Measurements from ENCODE around the gene GIPC2.
"Not testable (repeated sequence)": the region's sequence is repeated elsewhere in the genome, so short reads cannot be mapped to it uniquely, and the experiment has no call there.

The GIPC2 gene, protein sequence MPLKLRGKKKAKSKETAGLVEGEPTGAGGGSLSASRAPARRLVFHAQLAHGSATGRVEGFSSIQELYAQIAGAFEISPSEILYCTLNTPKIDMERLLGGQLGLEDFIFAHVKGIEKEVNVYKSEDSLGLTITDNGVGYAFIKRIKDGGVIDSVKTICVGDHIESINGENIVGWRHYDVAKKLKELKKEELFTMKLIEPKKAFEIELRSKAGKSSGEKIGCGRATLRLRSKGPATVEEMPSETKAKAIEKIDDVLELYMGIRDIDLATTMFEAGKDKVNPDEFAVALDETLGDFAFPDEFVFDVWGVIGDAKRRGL

DNA sequence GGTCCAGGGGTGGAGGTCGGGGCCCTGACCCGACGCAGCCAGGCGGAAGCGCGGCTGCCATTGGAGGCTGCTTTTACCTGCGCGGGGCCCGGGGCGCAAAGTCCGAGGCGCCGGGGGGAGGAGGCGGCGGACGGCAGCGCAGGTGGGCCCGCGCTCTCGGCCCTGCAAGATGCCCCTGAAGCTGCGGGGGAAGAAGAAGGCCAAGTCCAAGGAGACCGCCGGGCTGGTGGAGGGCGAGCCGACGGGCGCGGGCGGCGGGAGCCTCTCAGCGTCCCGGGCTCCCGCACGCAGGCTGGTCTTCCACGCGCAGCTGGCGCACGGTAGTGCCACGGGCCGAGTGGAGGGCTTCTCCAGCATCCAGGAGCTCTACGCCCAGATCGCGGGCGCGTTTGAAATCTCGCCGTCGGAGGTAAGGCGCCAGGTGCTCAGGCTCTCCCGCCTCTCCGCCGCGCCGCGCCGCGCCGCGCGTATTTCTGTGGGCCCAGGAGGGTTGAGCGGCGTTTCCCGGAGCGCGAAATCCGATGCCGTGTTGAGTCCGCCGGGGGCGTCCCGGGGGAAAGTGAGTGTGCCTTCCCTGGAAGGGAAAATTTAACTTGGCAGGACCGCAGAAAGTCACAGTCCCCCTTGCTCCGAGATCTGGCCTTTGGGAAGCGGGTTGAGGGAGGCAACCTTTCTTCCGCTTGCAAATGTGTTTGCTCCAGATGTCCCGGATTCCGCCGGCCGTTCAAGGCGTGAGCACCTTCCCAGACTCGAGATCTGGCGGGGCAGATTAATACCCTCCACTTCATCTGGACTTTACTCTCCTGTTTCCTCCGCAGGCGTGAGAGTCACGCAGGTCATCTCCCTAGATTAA, at the start of gene GIPC2:
Gene GIPC2 (plus strand): TSS at position 41 of the 853 bp plus-strand sequence. CDS start 129 bp downstream, at position 170.
- no peak for DNase-seq

DNA sequence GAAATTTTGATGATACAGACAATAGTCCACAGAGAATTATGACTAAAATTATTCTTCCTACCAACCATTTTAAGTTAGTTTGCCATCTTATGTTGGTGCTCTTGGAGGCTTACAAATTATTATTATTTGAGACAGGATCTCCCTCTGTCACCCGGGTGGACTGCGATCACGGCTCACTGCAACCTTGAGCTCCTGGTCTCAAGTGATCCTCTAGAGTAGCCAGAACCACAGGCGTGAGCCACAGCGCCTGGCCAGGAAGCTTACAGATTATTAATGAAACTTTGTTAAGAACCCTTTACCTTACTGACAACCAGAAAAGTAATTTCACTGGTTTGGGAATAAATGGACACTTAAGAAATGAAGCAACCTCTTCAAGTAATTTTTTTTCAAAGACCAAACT, 49.0 kb upstream of the GIPC2 start:
- DNase-seq: no peak

DNA sequence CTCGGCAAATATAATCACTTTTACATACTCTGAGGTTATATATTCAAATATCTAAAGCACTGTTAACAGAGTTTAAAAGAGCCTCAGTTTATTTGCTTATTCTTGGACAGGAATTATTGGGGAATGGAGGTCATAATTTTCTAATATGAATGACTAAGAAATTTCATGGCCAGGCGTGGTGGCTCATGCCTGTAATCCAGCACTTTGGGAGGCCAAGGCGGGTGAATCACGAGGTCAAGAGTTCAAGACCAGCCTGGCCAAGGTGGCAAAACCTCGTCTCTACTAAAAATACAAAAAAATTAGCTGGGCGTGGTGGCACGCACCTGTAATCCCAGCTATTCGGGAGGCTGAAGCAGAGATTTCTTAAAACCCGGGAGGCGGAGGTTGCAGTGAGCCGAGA, 45.2 kb upstream of the GIPC2 start:
- DNase-seq: not testable (repeated sequence)

DNA sequence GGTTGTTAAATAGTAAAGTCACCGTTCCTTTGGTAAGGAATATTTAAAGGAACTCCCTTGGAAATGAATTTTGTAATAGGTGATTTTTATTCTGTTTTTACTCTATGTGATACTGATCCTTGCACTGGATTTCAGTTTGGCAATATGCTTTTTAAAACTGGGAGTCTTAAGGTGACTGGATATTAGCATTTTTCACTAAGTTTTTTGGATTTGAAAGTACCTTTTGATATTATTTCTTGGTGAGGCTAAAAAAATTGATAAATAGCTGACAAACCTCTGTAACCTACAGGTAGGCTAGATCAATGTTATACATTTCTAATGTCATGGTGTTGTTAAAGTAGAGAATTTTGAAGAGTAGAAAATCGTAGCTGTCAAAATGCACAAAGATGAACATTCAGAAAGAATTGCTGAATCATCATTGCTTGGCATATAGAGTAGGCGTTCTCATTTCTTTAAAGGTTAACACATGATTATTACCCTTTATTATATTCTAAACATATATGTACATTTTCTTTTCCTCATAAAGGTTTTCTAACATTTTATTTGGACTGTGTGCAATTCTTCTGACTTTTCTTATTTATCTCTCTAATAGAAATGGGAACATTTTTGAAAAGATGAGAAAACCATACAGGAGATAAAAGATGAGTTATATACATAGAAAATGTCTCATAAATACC, 42.6 kb upstream of the GIPC2 start:
- DNase-seq: no peak

DNA sequence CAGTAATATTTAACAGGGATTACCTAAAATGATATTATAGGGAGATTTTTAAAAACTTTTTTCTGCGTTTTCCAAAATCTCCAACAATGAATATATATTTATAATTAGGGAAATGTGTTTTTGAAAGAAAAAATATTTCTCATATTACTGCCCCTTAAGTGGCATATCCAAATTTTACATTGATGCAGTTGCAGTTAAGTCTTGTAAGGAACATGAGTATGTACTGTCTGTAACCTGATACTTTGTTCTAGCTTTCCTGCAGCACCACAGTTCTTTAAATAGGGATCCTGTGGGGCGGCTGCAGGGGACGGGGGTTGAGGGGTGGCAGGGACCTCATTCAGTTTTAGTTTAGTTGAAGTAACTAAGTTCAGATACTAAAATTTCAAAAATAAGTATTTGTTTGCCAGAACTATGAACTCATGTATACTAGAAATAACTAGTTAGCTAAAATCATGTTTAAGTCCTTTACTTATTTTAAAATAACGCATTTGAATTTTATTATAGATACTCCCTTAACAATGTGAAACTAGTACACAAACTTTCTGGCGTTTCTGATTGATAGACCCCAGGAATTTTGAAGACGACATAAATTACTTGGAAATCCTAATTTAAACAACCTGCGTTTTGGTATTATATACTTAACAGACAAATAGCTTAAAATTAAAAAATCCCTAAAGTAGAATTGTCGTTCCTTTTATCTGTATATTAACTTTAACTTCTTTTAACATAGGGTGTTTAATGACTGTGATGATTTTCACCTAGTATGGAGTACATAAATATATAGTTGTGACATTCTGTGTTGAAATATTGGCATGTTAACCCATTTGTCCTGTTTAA, 41.7 kb upstream of the GIPC2 start:
- DNase-seq: no peak

DNA sequence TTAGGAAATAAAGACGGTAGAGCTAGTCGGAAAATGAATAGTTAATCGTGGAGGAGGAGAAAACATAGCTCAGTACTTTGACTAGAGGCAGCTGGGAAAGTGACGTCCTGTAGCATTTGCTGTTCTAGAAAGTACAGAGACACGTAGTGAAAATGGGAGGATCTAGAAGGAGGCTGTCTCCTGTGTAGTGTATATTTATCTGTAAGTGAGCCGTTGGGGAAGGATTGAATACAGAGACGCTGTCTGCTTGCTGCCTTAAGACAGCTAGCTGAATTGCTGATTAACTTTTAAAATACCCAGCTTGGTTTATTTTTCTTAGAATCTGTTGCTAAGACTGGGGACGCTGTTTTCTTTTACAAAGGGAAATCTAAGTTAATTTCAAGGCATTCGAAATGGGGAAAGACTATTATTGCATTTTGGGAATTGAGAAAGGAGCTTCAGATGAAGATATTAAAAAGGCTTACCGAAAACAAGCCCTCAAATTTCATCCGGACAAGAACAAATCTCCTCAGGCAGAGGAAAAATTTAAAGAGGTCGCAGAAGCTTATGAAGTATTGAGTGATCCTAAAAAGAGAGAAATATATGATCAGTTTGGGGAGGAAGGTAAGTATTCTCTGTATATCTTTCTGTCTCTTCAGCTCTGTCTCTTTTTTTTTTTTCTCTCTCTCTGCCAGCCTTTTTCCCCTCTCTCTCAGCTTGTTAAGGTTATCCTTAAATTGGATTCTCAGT, 40.9 kb upstream of the GIPC2 start, which contains the start of gene DNAJB4:
Gene DNAJB4 (plus strand): TSS at position 221 of the 729 bp plus-strand sequence. CDS start 172 bp downstream, at position 393.
- DNase-seq: no peak

DNA sequence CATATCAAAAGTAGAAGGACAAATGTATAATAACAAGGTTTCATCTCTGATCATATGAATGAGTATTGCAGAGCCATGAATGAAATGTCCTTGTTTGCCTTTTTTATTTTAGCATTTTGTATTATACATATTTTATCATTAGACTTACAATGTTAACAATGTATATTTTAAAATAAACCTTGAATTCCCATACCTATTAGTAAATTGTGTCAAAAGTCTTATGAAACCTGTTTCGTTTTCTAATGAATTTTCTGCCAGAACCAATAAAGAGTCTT, 40.4 kb upstream of the GIPC2 start:
- no peak for DNase-seq

DNA sequence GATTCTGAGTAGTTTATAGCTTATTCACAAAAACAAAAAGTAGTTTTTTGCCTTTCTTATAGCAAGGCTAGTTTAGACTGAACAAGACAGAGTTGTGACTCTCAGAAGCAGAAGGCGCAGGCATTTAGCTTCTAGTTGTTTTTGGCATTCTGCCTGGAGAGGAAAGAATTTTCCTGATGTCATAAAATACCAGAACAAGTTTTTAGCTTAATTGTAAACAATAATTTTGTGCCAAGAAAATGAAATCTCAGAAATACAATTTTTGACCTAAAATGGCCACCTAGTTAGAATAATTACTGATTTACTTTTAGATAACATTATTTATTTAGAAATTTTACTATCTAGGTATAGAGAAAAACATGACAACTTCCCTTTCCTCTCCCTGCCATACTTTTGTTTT, 40.0 kb upstream of the GIPC2 start:
- DNase-seq: no peak

DNA sequence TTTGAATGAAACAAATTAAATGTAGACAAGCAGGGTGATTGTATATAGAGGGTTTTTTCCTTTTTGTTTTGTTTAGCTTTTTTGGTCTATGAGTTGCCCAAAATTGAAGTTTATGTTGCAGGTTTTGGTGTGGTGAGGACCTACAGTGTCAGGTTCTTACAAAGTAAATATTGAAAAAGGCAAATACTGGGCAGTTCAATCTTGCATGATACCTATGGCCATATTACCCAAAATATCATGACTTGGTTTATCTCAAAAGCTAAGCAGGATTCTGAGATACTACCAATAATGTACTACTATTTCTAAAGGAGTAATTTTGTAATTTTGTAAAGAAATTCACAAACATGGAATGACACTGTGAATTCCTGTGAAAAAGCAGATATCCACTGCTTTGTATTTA, 39.2 kb upstream of the GIPC2 start:
- no peak for DNase-seq

DNA sequence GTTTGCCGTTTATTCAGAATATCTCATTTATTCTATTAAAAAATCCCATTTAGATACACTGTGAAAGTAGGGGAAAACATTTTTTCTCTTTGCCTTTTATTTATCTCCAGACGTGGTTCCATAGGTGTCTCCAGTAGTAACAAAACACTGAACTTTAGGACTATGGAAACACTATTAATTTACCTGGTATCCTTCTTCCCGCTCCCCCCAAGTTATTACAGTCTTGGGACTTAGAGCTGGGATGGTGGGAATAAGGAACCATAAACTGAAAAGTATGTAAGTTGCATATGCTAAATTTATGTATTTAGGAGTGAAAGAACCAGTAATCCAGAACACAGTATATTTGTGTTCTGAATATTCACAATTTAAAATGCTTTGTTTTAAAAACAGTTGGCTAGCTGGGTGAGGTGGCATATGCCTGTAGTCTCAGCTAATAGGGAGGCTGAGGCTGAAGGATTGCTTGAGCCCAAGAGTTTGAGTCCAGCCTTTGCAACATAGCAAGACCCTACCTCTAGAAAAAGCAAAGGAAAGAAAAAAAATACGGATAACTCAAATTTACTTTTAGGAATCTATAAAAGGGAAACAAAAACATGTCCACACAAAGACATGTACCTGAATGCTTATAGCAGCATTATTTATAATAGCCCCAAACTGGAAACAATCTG, 38.0 kb upstream of the GIPC2 start:
- no peak for DNase-seq

DNA sequence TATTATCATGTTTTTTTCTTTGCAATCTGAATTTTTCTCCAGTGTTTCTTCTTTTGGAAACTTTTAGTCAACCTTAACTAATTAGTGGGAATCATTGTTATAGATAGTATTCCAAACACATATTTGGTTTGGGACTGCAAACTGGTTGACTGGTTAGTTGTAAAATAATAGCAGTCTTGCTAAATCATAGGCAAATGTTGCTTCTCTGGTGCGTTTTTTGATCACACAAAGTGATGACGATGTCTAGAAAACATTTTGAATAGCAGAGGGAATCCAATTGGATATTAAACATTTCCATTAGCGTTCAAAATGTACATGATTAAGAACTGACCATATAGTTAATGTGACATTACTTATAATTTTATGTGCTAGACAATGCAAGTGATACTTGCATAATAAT, 36.5 kb upstream of the GIPC2 start:
- DNase-seq: no peak

DNA sequence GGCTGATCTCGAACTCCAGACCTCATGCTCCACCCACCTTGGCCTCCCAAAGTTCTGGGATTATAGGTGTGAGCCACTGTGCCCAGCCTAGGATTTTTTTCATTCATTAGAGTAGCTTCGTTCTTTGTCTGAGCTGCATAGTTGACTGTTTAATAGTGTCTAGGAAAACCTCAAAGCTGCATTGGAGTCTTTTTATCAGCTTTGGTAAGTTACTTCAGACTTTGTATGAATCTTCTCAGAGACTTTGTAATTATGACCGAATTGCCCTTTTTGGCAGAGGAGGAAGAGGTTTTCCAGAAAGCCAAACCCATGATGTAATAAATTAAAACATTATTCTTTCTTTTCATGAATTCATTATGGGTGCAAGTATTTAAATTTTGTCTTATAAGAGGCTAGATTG, 35.9 kb upstream of the GIPC2 start:
- DNase-seq: no peak

DNA sequence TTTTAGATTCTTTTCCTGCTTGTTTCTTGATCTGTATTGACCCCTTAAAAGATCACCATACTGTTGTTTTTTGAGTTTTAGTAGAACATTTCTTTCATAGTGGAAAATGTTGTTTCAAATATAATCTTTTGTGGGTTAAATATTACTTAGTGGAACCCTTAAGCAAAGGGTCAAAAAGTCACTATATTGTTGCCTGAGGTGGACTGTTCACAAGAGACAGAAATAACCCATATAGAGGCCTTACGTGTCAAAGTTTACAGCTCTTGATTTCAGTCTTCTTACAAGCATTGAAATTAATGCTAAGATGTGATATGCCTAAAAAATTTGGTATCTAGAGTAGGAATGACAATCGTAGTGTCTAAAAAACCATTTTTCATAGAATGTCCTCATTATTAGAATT, 34.7 kb upstream of the GIPC2 start:
- DNase-seq: no peak

DNA sequence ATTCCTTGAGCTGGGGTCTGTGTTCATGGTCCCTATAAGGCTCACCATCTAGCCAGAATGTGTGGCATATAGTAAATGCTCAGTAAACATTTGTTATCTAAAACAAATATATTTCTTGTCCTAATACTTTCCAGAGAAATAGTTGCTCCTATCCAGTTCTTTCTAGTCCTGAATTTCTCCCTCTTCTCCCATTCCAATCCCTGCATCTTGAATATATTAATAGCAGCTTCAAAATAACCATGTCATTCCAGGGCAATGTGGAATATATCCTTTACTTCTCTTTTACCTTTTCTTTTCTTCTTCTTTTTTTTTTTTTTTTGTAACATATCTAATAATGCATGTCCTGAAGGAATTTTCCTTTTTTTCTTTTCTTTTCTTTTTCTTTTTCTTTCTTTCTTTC, 30.6 kb upstream of the GIPC2 start:
- no peak for DNase-seq

DNA sequence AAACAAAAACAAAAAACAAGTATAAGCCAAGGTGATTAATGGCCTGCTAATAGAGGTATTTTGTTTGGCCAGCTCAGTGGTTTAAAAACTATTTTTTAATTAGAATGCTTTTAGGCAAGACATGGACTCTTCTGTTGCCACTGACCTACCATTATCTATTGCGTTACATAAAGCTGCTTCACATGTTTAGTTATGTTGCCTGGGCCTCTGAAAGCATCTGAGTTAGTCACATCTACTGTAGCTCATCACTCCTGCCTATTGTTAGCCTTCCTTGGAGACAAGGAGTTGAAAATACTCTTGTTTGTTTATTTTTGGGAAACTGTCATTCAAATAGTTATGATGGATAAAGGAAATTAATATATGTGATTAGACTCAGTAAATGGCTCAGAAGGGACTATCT, 26.7 kb upstream of the GIPC2 start:
- DNase-seq: no peak

DNA sequence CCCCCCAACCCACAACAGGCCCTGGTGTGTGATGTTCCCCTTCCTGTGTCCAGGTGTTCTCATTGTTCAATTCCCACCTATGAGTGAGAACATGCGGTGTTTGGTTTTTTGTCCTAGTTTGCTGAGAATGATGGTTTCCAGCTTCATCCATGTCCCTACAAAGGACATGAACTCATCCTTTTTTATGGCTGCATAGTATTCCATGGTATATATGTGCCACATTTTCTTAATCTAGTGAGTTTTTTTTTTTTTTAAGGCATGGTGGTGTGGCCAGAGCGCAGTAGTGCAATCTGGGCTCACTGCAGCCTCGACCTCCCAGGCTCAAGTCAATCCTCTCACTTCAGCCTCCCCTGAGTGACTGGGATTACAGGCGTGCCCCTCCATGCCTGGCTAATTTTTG, 24.6 kb upstream of the GIPC2 start:
- DNase-seq: not testable (repeated sequence)

DNA sequence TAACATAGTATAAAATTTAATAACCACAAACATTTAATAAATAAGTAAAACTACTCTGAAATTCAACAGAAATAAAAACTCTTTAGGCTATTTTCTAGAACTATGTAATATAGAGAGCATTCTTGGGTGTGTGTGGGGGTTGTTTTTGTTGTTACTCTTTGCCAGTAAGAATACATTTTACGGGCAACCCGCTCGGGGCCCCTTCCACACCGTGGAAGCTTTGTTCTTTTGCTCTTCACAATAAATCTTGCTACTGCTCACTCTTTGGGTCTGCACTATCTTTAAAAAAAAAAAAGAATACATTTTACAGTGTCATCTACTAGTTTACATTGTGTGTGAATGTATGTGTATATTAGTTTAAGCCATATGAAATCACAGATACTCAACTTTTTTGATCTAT, 16.0 kb upstream of the GIPC2 start:
- DNase-seq: no peak

DNA sequence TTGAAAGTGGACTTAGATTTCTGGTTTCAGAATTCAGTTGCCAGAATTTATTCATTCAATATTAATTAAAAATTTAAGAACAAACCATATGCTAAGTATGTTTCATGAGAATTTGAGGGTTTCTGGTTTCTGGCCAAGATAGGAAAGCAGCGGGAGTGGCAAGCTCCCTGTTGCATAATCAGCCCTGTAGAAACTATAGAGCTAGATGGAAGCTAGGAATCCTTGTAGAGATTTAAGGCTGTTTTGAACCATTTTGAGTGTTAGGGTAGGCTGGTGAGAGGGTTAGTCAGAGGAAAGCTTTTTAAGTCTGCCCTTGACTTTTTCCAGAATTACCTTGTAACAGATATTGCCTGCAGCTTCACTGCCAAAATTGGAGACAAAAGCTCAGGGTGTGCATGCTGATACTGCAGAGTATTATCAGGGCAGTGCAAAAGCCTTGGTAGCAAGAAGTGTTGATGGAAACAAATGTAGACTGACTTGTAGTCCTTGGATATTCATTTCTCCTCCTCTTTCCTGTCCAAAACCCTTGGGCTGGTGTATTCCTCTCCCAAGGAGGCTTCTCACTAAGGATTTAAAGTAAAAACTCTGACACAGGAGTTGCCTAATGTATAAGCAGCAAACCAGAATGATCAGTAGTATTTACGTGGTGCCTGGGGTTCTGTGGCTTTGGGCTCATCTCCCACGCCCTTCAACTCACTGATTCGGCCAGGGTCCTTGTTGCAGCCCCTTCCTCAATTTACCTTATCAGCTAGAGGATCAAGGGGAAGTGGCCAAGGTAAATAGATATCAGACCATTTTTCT, 12.6 kb upstream of the GIPC2 start:
- no peak for DNase-seq

DNA sequence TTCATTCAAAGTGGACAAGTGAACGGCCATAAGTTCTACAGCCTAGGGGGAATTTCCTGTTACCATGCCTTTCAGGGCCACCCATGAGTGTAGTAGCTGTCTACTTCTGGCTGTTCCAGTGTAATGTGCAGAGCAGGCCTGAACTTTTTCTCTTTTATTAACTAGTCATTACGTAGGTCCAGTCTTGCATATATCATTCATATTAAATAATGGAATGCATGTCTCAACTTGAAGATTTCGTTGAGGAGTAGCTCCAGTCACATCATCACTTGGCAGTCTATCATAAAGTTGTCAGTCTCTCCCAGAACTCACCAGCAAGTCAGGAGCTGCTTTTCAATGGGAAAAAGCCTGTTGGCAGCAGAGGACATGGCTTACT, 12.0 kb upstream of the GIPC2 start:
- no peak for DNase-seq

DNA sequence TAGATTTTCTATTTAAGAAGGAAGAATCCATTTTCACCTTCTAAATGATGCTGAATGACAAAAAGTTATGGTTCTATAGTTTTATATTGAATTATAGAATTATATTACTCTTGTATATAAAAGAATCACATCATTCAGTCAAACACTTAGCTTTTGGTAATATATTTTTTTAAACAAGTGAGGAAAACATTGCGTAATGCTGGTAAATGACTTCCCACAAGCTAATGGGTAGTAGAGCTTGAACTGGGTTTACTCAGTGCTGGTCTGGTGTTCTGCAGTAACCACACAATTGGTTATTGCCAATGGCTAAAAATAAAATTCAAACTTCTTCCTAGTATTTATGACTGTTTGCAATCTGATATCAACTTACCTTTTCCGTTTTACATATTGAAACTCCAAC, 10.6 kb upstream of the GIPC2 start:
- DNase-seq: no peak

DNA sequence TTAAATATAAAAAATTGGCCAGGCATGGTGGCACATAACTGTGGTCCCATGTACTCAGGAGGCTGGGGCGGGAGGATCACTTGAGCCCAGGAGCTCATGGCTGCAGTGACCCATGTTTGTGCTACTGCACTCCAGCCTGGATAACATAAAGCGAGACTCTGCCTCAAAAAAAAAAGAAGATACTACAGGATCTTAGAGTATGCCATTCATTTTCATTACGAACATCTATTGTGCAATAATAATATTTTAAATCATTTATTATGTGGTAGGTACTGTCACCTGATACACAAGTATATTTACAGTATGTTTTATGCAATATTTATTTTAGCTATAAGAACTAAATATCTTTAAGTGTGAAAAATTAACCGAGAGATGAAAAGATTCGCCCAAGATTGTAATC, 9.3 kb upstream of the GIPC2 start:
- no peak for DNase-seq

All from NCI-H187 treated with DMSO at 0.1 percent for 48 hours (cell line).